ENCODE data around the gene SELENOO. TPM values are rescaled to one million over a fixed set of nuclear protein-coding genes. Genes with fewer than 3 reads are reported as not detected.

SELENOO gene
- total and polyA plus RNA-seq, 2 of the 13 experiments (the other 11 are each of a cell fraction or from before 2014, with no cell fraction given): 14.4 to 19.0 TPM

DNA sequence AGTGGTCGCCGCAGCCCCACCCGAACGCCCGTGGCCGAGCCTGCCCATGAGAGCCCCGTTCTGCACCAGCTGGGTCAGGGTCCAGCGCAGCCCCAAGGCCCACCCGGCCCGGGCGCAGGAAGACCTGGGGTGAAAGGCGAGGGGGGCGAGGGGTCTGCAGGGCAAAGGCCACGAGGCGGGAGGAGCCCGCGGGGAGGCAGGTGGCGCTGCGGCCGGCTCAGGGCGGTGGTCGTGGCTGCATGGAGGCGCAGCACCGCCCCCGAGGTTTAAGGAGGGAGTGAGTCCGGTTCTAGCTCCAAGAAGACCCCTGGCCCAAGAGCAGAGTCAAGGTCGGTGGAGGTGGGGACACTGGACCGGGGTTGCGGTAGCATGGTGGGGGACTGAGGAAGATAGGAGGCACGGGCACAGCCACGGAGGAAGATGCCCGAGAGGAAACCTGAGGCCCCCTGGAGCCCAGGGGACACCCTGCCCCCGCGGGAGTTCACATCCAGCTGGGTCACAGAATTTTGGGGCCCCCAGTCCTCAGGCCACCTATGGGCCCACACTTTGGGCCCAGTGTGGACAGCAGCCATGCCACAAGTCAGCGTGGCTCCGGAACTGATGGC is 50.8 kb downstream of the SELENOO start:
- no peaks in the 10 kb centered on the region for H4K20me1 ChIP-seq (ENCODE audit: insufficient read depth, low read length)
- ChIA-PET CTCF (ENCODE audit: low intra/inter-chr PET ratio, low total read pairs) (interaction anchor here (1.0 to 2.0 kb wide), 8 partner anchors 20 to 247 kb away, joined by 3 to 11 read pairs (median 4); partner anchors contain the start of genes DENND6B and PPP6R2), POLR2A (interaction anchor here (0.6 to 2.3 kb wide), 19 partner anchors 8 to 274 kb away, joined by 3 to 14 read pairs (median 5); partner anchors contain the start of genes DENND6B, LMF2, MAPK12 and NCAPH2)
- in situ Hi-C loops (cut with HindIII; ENCODE audit: extremely low pct_ligation_motif_present, low pct_unique_long_range_greater_than_20kb) (no loop called here), intact Hi-C loops (cut with micrococcal nuclease; ENCODE audit: unreplicated experiment) (no loop called here)
- H3K9ac ChIP-seq (ENCODE audit: insufficient read depth, low read depth, low read length): peak overlapping the region; percentile 29
- H2AFZ ChIP-seq (ENCODE audit: low read length): no peak overlapping the region
- H3K27ac ChIP-seq (ENCODE audit: extremely low read length, insufficient read depth, low read length): peak overlapping the region; percentile 36
- no TSS peak for BruUV-seq (replicated peaks)
- H3K4me3 ChIP-seq (replicated peaks in 1 of 3; ENCODE audit: insufficient read depth in 1 of 3, low read depth in 2 of 3, low read length in 3 of 3): peak overlapping the region; percentile 68 to 92 (median 84); a peak in 5 of 6 replicates
- H3K27me3 ChIP-seq (ENCODE audit: control insufficient read depth in 1 of 2, insufficient read depth in 2 of 2, low read length in 2 of 2): no peaks in the 10 kb centered on the region
- WGBS (ENCODE audit: low lambda C conversion rate): 45% methylated on average over 6 of the region's 36 CpGs
- peaks cover 3 to 6% of the 10 kb centered on the region in 2 experiments; a peak in 3 of 5 replicates for H3K36me3 ChIP-seq (replicated peaks in 1 of 2; ENCODE audit: control insufficient read depth in 1 of 2, insufficient read depth in 2 of 2, low read length in 2 of 2)
- ATAC-seq (no peak), DNase-seq (ENCODE audit: low spot score) (no peak), FAIRE-seq (no peak)
- peaks cover 3% of the 10 kb centered on the region for H3K79me2 ChIP-seq (ENCODE audit: insufficient read depth, low read length)
- no peaks in the 10 kb centered on the region for H3K9me3 ChIP-seq (ENCODE audit: low read length)
- H3K4me1 ChIP-seq (ENCODE audit: insufficient read depth, low read length): peaks cover 37% of the 10 kb centered on the region
- H3K4me2 ChIP-seq (ENCODE audit: low read depth, low read length): peak overlapping the region; percentile 96
- TF ChIP-seq U2AF1 (optimal IDR thresholded peaks at IDR 0.05; ENCODE audit: low read depth, low read length): no peak
- no peak for TF ChIP-seq STAG1 (CRISPR knock-in tag; IDR thresholded peaks at IDR 0.05)
- TF ChIP-seq SP1 (IDR thresholded peaks at IDR 0.05): no peak
- 0 out of 2 replicates have a peak, but pooled peaks have one; percentile 9 for TF ChIP-seq SP1 (CRISPR knock-in tag; IDR thresholded peaks at IDR 0.05)
- TF ChIP-seq ZNF816 (CRISPR knock-in tag; IDR thresholded peaks at IDR 0.05; ENCODE audit: borderline replicate concordance): no peak
- no peak for TF ChIP-seq CBX2 (IDR thresholded peaks at IDR 0.05; ENCODE audit: low read depth, low read length)
- 0 out of 2 replicates have a peak, but pooled peaks have one; percentile 18 for TF ChIP-seq CBX2 (CRISPR knock-in tag; IDR thresholded peaks at IDR 0.05; ENCODE audit: low read depth)
- TF ChIP-seq, protein P1, sequence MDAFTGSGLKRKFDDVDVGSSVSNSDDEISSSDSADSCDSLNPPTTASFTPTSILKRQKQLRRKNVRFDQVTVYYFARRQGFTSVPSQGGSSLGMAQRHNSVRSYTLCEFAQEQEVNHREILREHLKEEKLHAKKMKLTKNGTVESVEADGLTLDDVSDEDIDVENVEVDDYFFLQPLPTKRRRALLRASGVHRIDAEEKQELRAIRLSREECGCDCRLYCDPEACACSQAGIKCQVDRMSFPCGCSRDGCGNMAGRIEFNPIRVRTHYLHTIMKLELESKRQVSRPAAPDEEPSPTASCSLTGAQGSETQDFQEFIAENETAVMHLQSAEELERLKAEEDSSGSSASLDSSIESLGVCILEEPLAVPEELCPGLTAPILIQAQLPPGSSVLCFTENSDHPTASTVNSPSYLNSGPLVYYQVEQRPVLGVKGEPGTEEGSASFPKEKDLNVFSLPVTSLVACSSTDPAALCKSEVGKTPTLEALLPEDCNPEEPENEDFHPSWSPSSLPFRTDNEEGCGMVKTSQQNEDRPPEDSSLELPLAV (CRISPR knock-in tag; conservative IDR thresholded peaks at IDR 0.05; ENCODE audit: low read depth): no peak
- no peak for TF ChIP-seq MBNL3 (CRISPR knock-in tag; conservative IDR thresholded peaks at IDR 0.05)
- TF ChIP-seq ZBTB26 (CRISPR knock-in tag; IDR thresholded peaks at IDR 0.05; ENCODE audit: borderline replicate concordance): no peak
- no peak for TF ChIP-seq ZNF20 (CRISPR knock-in tag; IDR thresholded peaks at IDR 0.05)
- no peak; the same call in 1 of the 2 replicates for TF ChIP-seq SPEN (CRISPR knock-in tag; IDR thresholded peaks at IDR 0.05; ENCODE audit: low read depth)
- TF ChIP-seq TMF1 (CRISPR knock-in tag; IDR thresholded peaks at IDR 0.05; ENCODE audit: low read depth): no peak
- no peak for TF ChIP-seq FOXM1 (CRISPR knock-in tag; IDR thresholded peaks at IDR 0.05)
- no peak; the same call in 1 of the 2 replicates for TF ChIP-seq HINFP (CRISPR knock-in tag; IDR thresholded peaks at IDR 0.05; ENCODE audit: low read depth)
- no peak for TF ChIP-seq CREB3 (CRISPR knock-in tag; IDR thresholded peaks at IDR 0.05)
- no peak for TF ChIP-seq ZNF317 (CRISPR knock-in tag; IDR thresholded peaks at IDR 0.05)
- no peak for TF ChIP-seq SOX6 (IDR thresholded peaks at IDR 0.05)
- TF ChIP-seq SOX6 (CRISPR knock-in tag; IDR thresholded peaks at IDR 0.05): peak; percentile 20; the same call in 1 of the 2 replicates
- peak; percentile 58; the same call in 1 of the 2 replicates for TF ChIP-seq ZNF83 (CRISPR knock-in tag; IDR thresholded peaks at IDR 0.05; ENCODE audit: borderline replicate concordance)

Measured in HepG2 (cell line).